Glomerular endothelial cell (primary cell): ENCODE data around the gene LRPAP1. TPM values are rescaled to one million over a fixed set of nuclear protein-coding genes. Genes with fewer than 3 reads are reported as not detected.
"Not testable (repeated sequence)": the region's sequence is repeated elsewhere in the genome, so short reads cannot be mapped to it uniquely, and the experiment has no call there.

ENCODE experiments used
- DNase-seq: peaks from one replicate; pipeline ENCODE4 v3.0.0-alpha.2; 2011; ENCODE audit warnings: low read depth, low spot score; ENCODE audit errors: extremely low read depth
- total RNA-seq: library from RNA; depleted of rRNA; stranded (reverse); fragments of >200 nt; gene quantifications from 2 replicates; pipeline ENCODE4 v1.2.3, GENCODE V29; 2015

LRPAP1 gene
- total RNA-seq, 1 donor from 2014 or later, result 253 TPM

DNA sequence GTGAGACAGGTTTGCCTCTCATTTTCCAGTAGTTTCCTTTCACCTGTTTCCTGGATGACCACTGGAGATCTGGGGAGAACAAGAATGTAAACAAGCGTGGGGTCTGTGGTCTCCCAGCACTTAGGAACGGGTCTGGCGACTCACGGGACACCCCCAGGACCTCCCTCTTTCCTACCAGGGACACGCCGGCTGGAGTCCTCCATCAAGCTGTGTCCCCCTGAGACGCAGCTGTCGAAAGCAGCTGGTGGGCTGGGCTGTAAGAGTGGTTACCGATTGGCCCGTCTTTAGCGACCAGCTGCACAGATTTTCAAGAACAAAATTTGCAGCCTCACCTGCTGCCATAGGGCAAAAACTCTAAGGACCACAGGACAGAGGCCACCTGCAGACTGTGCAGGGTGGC lies 11.9 kb downstream of the LRPAP1 start:
- DNase-seq, result no peak

DNA sequence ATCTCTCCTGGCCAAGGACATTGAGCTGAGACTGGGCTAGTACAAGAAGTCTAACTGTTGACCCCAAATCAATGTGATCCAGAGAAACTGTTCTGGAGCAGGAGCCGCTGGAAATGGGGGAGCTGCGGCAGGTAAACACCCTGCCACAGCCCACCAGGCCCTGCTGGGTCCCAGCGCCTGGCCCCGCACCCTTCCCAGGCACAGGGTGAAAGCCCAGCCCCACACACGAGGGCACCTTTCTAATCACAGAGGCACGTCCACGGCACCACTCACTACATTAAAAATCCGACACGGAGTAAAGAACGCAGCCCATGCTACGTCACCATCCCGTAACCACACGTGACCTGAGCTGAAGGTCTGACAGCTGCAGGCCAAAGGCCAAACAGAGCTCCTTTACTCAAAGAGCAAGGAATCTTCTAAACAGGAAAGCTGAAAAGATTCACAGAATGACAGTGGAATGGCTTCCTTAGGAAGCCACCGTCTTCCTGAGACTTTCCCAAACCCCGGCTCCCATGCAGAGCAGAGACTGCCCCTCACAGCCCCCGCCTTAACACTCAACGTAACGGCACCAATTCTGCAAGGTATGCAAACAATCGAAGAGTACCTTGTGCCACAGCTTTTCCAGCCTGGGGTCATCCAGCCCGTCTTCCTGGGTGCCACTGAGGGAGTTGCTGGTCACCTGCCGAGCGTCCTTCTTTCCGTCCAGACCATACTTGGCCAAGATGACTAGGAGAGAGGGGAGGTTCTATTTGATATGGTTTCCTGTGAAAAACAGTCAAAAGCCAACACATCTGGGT lies 12.6 kb downstream of the LRPAP1 start:
- DNase-seq, result no peak

DNA sequence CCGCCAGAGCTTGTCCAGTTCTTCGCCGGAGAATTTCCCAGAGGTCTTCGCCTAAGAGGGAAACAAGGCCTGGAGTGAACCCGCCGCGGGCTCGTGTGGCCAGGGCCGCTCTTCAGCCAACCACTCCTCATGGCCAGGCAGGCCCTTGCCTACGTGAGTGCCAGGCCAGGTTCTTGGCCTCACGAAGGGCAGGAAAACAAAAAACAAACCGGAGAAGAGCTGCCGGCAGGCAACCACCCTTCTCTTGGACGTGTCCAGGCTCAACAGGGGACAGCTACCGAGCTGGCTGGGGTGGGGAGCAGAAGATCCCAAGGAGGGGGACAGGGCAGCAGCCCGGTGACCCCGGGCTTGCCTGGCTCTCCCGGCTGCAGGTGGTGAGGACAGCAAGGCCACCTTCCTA lies 13.3 kb downstream of the LRPAP1 start:
- DNase-seq, result no peak

DNA sequence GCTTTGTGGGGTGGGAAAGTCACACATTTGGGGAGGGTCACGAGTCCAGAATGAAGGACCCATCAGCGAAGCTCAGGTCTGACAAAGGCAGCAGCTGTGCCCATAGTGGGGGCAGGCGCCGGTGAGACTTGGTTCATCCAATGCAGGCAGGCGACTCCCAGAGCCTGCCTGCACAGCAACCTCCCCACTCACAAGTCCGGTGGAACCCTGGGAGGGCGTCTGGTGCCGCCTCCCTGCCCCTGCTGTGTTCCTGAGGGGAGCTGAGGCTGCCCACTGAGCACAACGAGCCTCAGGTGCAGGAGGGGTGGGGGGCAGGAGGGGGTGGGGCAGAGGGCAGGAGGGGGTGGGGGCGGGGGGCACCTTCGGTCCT lies 13.7 kb downstream of the LRPAP1 start:
- no peak for DNase-seq

DNA sequence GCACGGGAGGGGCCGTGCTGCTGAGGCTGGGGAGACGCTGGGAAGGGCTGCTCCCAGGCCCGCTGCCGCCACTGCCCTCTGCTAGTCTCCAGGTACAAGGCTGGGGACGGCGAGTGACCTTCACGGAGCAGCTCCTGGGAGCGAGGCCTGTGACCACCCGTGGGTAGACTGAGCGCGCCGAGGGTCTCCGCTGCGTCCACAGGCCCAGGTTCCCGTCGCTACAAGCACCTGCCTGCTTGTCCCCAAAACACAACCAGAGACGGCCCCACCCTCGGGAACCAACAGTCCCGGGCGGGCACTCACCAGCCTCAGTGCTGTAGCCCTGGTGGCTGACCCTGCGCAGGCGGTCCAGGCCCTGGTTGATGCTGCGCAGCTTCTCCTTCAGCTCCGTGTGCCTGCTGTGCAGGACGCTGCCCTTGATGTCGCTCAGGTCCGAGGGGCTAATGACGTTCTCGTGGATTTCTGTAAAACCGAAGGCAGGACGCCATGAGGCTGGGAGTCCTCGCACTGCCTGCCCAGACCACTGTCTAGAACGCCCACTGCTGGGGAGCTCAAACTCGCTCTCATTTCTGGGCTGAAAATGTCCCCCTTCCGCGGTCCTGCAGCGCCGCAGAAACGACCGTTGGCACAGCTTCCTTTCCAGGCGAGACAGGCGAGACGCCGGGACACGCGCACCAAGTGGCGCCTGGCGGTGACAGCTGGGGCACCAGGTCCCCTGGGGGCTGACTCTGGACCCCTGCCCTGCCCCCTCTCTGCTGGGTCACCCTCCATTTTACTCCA lies 14.3 kb downstream of the LRPAP1 start:
- no peak for DNase-seq

- DNase-seq, result no peak
These were observed 15.1 kb downstream of the LRPAP1 start for GRCh38 chr4:3516836-3517730.

GRCh38 chr4:3516061-3516835 lies 16.0 kb downstream of the LRPAP1 start:
- DNase-seq, result no peak

DNA sequence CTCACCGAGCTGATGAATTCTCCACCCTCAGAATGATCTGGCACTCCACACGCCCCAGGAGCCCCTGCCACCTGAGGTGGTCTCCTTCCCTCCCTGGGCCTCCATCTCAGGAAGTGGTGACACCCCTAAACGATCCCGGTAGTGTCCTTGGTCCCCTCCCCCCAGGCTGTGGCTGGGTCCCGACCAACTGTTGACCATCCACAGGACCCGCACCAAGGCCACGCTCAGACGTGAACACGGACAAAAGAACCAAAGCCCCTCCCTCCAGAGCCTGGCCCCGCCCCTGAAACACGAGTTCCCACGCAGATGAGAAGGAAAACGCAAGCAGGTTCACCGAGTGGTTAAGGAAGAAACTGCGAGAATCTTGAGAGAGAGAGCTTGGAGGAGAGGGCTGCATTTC lies 16.6 kb downstream of the LRPAP1 start:
- DNase-seq, result no peak

GRCh38 chr4:3514806-3515501 lies 17.3 kb downstream of the LRPAP1 start:
- no peak for DNase-seq

GRCh38 chr4:3514221-3514780 lies 17.9 kb downstream of the LRPAP1 start:
- no peak for DNase-seq

GRCh38 chr4:3513807-3514206 lies 18.4 kb downstream of the LRPAP1 start:
- no peak for DNase-seq

GRCh38 chr4:3512719-3513118 lies 19.5 kb downstream of the LRPAP1 start:
- no peak for DNase-seq

GRCh38 chr4:3512279-3512678 lies 19.9 kb downstream of the LRPAP1 start:
- DNase-seq, result no peak

- DNase-seq, result not testable (repeated sequence)
These were observed 20.6 kb downstream of the LRPAP1 start for GRCh38 chr4:3511601-3512000.

DNA sequence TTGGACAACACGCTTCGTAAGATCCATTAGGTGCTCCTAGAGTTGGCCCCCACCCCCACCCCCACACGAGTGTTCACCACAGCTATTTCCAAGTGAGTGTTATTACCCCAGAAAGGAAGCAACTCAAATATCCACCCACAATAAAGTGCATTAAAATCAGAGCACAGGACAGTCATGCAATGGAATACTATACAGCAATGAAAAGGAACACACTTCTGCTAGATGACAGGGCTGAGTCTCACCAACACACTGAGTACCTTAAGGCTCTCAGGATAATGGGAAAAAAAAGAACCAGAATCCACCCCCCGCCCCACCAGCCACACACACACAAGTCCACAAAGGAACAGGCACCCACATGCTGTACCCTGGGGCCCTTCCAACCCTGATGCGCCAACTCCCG lies 21.0 kb downstream of the LRPAP1 start:
- no peak for DNase-seq

GRCh38 chr4:3510481-3510880 lies 21.7 kb downstream of the LRPAP1 start:
- no peak for DNase-seq

DNA sequence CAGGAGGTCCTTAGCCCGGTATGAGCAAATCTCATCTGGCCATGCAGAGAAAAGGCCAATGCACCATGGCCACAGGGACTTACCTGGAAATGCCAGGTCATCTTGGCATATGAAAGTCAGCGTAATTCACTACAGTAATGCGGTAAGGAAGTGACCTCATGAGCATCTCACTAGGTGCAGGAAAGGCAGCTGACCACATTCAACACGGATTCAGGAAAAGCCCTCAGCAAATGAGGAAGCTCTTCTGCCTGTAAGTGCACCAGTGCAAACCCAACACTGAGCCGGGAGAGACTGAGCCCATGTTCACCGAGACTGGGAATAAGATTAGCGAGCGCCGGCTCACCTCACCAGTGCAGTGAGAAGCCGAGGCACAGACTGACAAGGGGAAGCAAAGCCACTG lies 23.7 kb downstream of the LRPAP1 start:
- no peak for DNase-seq

DNA sequence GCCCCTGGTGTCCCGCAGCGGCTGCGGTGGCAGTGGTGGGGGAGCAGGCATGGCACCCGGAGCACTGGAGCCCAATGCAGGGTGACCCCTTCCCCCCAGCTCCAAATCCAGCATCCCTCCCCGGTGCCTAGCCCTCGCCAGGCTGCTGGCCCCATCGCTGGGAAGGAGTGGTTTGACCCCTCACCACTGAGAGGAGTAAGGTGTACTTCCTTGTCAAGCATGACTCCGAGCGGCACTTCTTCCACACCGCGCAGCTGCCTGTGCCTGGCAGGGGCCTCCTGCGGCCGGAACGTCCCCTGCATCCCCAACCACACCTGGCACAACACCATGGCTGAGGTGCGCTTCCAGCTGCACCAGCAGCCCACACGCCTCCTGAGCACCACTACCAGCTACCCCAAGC lies 27.0 kb downstream of the LRPAP1 start:
- DNase-seq, result no peak
